Retina (tissue), 1 donor: ENCODE data around the gene NTM.
A peak's percentile ranks its signal among the peaks of the same experiment; 100 is the strongest.

Source experiments
- DNase-seq: peaks from one replicate; pipeline ENCODE4 v3.0.0-alpha.2; 2016

NTM gene

DNA sequence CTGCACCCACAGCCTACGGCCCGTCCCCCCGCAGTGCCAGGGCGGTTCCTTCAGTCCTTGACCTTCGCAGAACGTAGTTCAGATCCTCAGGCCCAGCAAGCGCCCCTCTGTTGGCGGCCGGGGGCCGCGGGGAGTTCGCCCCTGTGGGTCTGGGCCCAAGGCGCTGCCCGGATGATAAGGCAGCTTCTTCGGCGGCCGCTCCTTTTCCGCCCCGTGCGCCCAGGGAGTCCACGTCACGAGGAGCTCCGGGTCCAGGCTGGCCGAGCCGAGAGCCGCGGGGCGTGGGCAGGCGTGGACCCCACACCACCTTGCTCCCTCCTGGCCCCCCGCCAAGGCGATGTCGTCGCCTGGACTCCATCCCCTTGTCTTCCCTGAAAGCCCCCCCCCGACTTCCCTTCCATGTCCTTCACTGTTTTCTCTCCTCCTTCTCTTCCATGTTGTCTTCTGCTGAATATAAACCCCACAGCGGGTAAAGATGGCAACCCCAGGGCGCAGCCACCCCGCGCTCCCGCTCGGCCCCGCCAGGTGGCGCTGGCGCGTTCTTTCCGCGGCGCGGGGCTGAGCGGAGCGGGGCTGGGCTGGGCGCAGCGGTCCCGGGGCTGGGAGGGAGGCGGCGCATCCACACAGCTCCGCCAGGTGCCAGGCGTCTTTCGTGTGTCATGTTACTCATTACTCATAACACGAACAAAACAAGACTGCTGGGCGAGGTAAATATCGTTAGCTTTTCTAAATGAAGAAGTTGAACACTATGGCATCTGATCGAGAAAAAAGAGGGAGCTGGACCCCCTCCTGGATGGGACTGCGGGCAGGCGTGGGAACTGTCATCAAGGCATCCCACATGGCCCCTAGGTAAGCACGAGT is 321.0 kb downstream of the NTM start:
- peak; percentile 68 for DNase-seq

DNA sequence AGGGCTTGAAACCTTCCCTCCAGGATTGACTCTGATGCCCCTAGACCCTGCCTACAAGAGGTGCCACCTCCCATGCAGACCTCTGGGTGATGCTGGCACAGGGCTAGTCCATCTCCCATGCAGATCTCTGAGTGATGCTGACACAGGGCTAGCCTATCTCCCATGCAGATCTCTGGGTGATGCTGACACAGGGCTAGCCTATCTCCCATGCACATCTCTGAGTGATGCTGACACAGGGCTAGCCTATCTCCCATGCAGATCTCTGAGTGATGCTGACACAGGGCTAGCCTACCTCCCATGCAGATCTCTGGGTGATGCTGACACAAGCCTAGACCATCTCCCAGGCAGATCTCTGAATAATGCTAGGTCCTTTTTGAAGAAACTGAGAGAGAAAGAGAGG is 321.7 kb downstream of the NTM start:
- DNase-seq: no peak

DNA sequence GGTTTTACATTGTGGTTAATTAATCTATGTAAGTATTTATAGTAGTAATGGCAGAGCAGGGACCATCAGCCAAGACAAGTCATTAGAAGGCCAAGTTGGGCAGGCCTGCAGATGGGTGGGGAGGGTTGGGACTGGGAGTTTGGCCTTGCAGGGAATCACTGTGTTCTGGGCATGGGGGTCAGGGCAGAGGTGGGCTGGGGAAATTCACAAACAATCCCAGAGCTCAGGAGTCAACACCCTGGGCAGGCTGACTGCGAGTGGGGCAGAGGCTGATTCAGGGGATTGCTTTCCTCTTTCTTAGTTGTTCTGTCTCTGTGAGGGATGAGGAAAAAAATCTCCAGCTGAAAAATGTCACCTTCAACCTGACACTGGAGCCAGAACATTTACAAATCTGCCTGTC is 322.5 kb downstream of the NTM start:
- DNase-seq: no peak

DNA sequence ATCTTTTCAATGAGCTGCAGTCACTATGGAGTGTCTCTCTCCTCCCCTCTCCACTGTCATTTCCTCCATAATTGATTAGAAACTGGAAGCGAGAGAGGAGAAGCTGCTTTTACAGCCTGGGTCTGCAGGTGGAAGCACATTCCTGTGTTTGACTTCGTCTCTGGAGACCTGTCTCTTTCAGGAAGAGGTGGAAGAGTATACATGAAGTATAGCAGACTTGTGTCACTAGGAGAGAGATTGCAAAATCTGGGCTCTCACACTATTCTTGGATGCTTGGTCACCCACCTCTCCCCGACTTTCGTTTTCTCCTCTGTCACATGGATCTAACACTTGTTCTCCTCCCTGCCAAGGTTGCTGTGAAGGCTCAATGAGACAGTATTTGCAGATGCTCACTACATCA is 323.3 kb downstream of the NTM start:
- DNase-seq: peak; percentile 41

DNA sequence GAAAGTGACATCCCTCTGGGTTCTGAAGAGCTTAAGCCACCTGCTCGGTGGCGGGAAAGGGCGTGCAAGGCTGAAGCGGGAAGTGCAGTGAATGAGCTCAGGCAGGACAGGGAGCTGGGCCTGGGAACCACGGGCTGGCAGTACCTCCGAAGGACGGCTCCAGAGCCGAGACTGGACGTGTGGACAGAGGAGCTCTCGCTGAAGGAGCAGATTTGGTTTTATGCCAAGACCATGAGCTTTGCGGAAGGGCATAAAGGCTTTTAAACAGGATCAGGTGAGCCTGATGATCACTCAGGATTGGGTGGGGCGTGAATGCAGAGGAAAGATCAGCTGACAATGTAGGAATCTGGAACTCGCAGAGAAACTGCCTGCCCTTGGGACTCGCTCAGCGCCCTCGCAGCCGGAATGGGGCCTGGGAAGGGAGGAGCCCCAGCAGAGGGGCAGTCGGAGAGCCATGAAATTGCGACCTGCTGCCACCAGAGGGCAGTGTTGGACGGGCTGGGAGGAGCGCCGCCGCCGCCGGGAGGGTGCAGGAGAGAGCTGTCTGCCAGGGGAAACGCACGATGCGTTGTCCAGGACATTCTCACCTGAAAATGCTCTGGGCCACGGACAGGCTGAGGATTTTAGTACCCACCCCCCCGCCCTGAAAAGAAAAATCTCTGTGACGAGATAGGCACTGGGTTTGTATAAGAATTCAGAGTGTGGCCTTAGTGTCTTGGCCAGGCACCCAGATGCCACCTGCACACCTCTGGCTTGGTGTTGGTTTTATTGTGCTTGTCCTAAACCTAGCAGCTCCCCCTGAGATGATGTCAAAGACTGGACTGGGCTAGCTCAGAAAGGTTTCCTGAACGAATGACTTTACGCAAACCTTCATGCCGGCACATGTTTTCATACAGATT is 324.4 kb downstream of the NTM start:
- peak; percentile 95 for DNase-seq

DNA sequence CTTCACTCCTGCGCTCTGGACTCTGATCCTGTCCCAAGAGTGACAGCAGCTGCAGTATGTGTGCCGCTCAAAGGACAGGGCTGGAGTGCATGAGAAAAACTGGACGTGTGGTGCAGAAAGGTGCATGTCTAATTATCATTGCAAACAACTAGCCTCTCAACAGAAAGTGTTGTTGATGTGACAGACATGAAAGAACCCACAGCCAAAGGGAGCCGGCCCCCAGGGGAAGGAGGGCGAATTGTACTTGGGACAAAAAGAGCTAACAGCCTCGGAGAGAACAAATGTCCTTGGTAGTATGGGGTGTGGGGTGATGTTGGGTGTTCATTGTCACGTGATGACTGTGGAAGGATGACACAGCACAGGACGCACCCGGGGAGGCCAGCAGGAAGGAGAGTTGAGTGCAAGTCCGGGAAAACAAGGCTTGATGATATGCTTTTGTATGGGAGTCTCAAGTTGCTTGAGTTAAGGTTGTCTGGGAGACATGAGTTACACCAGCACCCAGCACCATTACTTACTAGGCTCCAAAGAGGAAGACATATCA is 325.5 kb downstream of the NTM start:
- no peak for DNase-seq

DNA sequence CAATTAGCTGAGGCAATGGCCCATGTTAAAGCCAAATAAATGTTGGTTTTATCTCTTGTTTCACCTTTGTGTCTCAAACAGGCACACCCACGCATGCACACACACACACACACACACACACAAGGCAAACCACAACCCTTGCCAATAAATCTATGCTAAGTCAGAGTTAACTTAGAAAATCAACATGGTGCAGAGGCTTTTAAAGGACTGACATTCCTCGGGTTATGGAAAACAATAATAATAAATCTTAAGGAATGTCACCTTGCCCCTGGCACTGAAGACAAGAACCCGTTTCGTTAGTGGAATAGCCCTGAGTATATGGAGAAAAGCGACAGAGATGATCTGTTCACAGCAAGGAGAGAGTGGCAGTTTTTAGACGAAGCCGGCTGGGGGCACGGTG is 326.3 kb downstream of the NTM start:
- DNase-seq: no peak

DNA sequence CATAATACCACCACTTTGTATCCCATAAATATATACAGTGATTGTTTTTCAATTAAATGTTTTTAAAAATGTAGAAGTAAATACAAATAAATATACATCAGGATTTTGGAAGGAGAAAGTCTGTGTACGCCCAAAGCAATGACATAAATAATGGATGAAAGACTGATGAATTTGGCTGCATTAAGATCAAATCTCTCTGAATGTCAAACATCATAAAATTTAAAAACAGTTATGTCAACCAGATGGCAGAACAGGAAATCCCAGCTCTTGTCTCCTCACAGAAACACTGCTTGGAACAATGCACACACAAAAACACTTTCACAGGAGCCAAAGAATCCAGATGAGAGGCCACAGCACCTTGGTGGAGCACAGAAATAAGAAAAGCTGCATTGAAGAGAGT is 332.9 kb downstream of the NTM start:
- no peak for DNase-seq

DNA sequence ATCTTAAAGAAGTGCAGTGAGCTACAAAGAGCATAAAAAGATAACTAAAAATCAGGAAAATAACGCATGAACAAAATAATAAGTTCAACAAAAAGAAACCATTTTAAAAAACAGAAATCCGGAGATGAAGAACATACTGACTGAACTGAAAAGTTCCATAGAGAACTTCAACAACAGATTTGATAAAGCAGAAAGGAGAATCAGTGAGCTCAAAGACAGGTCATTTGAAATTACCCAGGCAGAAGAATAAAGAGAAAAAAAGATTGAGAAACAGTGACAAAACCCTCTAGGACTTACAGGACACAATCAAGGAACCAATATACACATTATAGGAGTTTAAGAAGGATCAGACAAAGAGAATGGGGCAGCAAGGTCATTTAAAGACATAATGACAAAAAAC is 334.3 kb downstream of the NTM start:
- no peak for DNase-seq

DNA sequence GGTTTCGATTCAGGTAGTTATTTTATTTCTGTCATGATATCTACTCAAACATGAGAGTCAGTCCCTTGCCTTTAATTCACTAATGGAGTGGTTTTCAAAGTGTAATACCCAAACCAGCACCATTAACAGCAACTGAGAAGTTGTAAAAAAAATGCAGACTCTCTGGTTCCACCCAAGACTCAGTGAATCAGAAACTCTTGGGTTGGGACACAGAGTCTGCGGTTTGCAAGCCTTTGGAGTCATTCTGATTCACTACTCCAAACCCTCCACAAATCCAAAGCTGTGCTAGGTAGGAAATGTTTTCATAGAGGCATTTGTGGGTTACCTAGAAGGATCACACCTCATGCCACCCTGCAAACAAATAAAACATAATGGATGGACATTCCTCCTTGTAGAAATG is 340.1 kb downstream of the NTM start:
- no peak for DNase-seq

DNA sequence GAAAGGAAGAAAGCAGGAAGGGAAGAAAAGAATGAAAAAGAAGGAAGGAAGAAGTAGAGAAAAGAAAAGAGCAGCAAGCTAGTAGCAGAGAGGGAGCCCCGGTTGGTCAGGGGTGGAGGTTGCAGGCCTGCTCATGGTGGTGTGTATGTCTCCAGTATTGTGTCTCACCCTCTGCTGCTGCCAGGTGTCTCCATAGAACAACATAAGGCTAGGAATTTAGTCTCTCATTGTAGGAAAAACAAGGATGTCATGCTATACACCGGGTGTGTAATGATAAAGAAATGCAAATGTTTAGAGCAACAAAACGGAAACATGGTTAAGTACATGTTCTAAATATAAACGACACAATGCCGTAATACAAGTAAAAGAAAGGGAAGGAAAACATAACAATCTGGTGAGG is 342.5 kb downstream of the NTM start:
- DNase-seq: no peak

DNA sequence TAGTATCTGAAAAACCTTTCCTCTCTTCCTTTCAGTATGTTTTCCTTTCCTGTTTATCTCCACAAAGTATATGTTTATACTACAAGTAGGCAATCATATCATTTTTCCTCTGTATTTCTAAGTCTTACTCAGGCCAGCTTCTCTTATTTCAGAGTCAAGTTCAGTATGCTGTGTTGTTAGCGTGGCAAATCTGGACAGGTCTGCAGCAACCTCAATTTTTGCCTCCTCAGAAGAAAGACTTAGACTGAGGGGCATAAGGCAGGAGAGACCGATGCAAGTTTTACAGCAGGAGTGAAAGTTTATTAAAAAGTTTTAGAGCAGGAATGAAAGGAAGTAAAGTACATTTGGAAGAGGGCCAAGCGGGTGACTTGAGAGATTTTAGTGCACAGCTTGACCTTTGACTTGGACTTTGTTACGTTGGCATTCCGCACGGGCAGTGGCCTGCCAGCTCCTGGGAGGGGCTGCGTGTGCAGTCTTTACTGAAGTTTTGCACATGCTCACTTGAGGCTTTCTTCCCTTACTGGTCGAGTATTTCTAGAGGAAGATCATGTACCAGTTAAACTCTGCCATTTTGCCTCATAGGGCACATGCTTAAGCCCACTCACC is 343.2 kb downstream of the NTM start:
- no peak for DNase-seq

DNA sequence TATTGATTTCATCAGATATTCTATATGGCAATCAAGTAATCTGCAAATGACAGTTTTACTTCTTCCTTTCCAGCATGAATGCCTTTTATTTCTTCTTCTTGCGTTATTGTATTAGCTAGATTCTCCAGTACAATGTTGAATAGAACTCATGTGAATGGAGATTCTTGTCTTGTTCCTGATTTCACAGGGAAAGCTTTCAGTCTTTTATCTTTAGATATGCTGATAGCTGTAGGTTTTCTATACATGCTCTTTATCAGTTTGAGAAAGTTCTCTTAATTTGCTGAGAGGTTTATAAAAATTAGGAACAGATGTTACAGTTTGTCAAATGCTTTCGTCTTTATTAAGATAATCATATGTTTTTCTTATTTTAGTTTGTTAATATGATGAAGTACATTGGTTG is 347.2 kb downstream of the NTM start:
- no peak for DNase-seq

DNA sequence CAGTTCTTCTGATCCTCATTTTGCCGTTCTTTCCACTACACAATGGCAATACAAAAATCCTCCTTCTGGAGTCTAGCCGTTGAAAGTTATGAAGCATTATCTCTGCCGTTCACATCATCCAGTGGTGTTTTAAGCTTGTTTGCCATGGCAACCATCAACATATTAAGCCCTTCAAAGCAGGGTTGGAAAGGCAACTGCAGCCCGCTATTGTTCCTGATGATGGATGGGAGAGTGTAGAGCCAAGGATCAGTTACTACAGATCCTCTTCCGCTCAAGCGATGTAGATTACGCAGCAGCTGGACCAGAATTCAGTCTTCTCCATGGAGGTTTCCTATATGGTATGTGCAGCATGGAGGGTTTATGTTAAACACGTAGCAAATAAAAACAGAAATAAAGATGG is 352.7 kb downstream of the NTM start:
- DNase-seq: no peak

DNA sequence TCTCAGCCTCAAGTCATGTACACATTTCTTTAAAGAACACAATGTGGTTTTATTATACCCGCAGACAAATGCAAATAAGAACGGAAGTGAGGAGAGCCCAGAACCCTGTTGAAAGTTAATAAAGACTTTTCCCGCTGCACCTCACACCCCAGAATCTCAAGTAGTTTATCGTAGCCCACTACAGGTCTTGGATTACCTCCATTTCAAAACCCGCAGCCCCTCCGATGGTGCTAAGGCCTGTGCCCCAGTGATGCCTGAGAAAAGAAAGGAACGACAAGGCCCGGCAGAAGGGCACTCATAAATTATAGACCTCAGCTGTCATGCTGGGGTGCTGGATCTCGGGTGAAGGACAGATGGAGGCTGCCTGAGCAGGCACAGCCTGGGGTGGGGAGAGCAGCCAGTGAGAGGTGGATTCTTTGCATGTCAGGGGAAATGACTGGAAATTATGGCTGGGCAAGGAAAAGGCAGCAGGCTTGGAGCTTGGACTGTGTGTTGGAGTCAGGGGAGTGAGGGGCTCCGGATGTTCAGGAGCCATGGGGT is 354.1 kb downstream of the NTM start:
- peak; percentile 70 for DNase-seq

DNA sequence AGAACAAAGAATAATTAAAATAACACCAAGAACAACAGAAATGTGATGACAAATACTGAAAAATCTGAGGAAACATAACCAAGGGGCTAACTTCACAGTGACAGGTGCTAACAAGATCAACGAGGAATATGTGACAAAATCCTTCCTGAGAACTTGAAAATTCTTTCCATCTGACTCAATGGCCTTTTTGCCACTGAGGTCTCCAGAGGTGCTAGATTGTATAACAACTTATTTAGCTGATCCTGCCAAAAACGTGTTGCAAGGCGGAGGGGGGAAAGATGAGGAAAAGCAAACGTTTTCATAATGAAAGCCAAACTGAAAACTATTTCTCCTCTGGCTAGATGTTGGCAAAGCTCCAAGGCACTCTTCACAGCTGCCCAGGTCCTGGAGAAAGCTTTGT is 364.5 kb downstream of the NTM start:
- DNase-seq: no peak

DNA sequence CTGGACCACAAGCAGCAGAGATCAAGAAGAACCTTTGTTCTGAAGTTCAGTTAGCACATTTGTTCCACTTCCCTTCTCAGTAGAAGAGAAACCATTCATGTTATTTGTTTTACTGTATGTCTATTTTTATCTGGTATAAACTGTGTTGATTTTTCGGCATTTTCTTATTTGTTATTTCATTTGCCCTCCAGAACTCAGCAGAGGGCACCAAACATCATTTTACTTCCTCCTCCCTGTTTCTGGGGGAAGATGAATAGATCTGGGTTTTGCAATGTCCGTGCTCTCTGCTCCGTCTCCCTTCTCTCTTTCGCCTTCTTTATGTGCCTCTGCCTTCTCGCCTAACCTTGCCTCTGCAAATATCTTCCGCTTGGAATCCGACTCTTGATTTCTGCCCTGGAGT is 366.9 kb downstream of the NTM start:
- DNase-seq: peak; percentile 20

DNA sequence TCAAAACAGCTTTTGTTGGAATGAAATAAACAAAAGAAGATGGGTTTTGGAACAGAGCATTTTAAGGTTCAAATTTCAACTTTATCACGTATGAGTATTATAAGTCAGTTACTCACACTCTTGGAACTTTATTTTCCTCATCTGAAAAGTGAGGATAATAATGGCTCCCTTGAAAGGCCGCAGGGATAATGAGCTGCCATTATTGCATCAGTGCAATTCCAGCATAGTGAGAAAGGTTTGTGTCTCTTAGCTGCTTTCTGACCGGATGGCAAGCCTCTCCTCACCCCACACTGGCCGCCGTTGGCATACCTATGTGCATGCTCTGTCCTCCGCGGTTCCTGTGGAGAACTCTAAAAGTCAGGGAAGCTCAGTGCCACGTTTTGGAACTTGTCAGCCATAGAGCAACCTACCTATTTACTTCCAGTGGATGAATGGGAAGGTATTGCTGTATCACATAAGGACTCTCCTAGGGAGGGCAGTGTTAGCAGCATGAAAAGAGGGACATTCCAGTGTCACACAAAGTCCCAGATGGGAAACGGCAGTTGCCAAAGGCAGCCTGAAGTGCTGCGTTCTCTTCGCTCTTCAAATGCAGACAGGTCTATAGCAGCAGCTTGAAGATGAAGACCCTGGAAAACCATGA is 368.9 kb downstream of the NTM start:
- no peak for DNase-seq

DNA sequence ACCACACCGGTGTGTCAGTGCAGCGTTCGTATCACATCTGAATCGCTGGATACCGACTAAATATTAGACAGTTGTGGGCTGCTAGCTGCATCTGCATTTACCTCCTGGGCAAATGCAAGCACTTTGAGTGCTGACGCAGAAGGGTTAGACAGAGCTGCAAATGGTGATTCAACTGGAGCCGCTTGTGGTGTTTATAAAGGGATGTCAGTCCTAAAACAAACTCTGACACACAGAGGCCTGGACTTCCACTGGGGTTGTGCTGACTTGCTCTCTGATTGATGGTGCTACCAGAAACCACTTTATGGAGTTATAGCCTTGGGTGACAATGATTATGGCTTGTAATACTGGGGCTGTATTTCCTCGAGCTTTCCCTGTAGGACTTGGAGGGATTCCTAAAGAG is 374.4 kb downstream of the NTM start:
- DNase-seq: no peak

DNA sequence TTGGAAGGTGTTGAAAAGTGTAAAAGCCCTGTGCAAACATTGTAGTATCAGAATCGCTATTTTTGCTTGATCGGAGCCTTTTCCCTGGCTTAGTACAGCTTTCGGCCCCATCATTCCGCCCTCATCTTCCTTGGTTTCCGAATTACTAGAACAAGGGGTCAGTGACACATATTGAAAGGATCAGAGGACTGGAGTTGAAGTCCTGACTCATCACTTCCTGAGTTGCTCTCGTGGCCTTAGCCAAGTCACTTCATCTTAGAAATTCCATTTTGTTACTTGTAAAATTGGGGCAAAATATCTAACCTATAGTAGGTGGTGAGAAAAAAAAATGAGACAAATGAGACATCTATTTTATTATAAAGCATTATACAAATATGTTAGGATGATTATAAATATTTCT is 375.0 kb downstream of the NTM start:
- no peak for DNase-seq

DNA sequence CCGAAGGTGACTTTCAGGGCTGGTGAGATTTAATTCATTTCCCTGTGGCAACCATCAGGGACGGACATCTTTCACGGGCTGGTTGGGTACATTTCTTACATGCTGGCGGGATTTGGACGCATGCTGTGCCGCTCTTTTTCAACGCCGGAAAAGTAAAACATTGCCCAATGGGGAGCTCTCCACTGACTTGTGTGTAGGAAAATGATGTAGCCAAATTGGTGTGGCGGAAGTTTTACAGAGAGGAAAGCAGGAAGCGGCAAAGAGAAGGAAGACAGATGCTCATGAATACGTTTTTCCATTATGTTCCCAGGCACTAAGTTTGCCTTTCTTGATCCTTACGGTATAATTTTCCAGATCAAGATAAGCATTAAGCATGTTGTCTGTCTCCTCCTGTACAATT is 375.8 kb downstream of the NTM start:
- DNase-seq: no peak
